ENCODE results near the gene TMC7. TPM values are rescaled to one million over a fixed set of nuclear protein-coding genes. Genes with fewer than 3 reads are reported as not detected.
A peak's percentile ranks its signal among the peaks of the same experiment; 100 is the strongest.

TMC7 gene
- total and polyA plus RNA-seq, 4 donors = 3.1 to 6.9 (median 6.1) TPM

GRCh38 chr16:19083670-19084069, 99.9 kb downstream of the TMC7 start:
- no peak for DNase-seq (ENCODE audit: low read depth in 4 of 6, low spot score in 6 of 6)
- Histone ChIP-seq H3K27ac (ENCODE audit: low read depth, low read length) (no peak overlapping the region), H3K9me3 (ENCODE audit: control insufficient read depth, insufficient read depth, low read length) (no peaks in the 10 kb centered on the region), H3K36me3 (ENCODE audit: control insufficient read depth, insufficient read depth, low read length) (peaks cover 5% of the 10 kb centered on the region), H3K4me1 (ENCODE audit: control insufficient read depth, insufficient read depth, low read length) (peaks cover 13% of the 10 kb centered on the region), H3K27me3 (ENCODE audit: control insufficient read depth, insufficient read depth, low read length) (no peaks in the 10 kb centered on the region), H3K4me3 (ENCODE audit: low read depth, low read length) (no peak overlapping the region)
- no CpG with 5 or more reads among the region's 1 CpG for WGBS (ENCODE audit: insufficient coverage)

GRCh38 chr16:19084139-19084538, 100.4 kb downstream of the TMC7 start:
- WGBS (ENCODE audit: insufficient coverage) = 100% methylated on average over 1 of the region's 3 CpGs
- no peaks in the 10 kb centered on the region for H3K9me3 ChIP-seq (ENCODE audit: control insufficient read depth, insufficient read depth, low read length)
- peaks cover 1% of the 10 kb centered on the region for H3K36me3 ChIP-seq (ENCODE audit: control insufficient read depth, insufficient read depth, low read length)
- no peak overlapping the region for H3K27ac ChIP-seq (ENCODE audit: low read depth, low read length)
- H3K4me3 ChIP-seq (ENCODE audit: low read depth, low read length) = no peak overlapping the region
- H3K27me3 ChIP-seq (ENCODE audit: control insufficient read depth, insufficient read depth, low read length) = no peaks in the 10 kb centered on the region
- no peak for DNase-seq (ENCODE audit: low read depth in 4 of 6, low spot score in 6 of 6)
- peaks cover 13% of the 10 kb centered on the region for H3K4me1 ChIP-seq (ENCODE audit: control insufficient read depth, insufficient read depth, low read length)

DNA sequence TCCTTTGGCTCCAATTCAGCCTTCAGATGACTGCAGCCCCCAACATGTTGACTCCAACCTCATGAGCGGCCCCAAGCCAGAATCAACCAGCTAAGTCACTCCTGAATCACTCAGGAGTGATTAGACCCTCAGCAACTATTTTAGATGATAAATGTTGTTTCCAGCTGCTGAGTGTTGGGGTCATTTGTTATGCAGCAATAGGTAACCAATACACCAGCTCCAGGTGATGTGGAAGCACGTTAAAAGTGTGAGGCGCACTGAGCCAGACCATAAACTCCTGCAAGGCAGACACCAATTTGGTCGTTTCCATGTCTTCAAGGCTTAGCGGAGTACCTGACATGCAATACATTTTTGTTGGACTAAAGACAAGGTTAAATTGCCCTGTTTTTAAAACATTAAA, 101.1 kb downstream of the TMC7 start:
- Histone ChIP-seq H3K4me3 (ENCODE audit: low read depth, low read length) (no peak overlapping the region), H3K27ac (ENCODE audit: low read depth, low read length) (no peak overlapping the region), H3K9me3 (ENCODE audit: control insufficient read depth, insufficient read depth, low read length) (no peaks in the 10 kb centered on the region), H3K36me3 (ENCODE audit: control insufficient read depth, insufficient read depth, low read length) (no peaks in the 10 kb centered on the region), H3K4me1 (ENCODE audit: control insufficient read depth, insufficient read depth, low read length) (peaks cover 13% of the 10 kb centered on the region), H3K27me3 (ENCODE audit: control insufficient read depth, insufficient read depth, low read length) (no peaks in the 10 kb centered on the region)
- no peak for DNase-seq (ENCODE audit: low read depth in 4 of 6, low spot score in 6 of 6)
- WGBS (ENCODE audit: insufficient coverage) = 94% methylated on average over 2 of the region's 5 CpGs

DNA sequence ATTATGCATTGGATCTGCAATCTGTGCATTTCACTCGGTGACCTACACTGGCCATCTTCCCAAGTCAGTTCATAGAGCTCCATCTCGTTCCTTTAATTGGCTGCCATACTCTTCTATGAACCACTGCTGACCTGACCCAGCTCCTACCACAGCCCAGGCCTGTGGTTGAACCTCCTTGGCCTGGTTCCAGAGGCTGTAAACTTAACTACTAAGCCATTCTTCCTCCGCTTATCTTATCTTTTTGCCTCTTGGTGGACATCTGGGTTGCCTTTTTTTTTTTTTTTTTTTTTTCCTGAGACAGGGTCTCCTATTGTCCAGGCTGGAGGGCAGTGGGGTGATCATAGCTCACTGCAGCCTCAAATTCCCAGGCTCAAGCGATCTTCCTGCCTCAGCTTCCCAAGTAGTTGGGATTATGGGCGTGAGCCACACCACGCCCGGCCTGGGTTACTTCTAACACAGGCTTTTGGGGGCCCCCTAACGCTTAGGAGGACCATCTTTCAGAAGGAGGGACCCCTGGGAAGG, 102.0 kb downstream of the TMC7 start:
- DNase-seq (ENCODE audit: low read depth in 4 of 6, low spot score in 6 of 6) = no peak
- no peaks in the 10 kb centered on the region for H3K36me3 ChIP-seq (ENCODE audit: control insufficient read depth, insufficient read depth, low read length)
- H3K27ac ChIP-seq (ENCODE audit: low read depth, low read length) = no peak overlapping the region
- WGBS (ENCODE audit: insufficient coverage) = 68% methylated on average over 6 of the region's 8 CpGs
- H3K27me3 ChIP-seq (ENCODE audit: control insufficient read depth, insufficient read depth, low read length) = no peaks in the 10 kb centered on the region
- no peak overlapping the region for H3K4me3 ChIP-seq (ENCODE audit: low read depth, low read length)
- H3K9me3 ChIP-seq (ENCODE audit: control insufficient read depth, insufficient read depth, low read length) = no peaks in the 10 kb centered on the region
- H3K4me1 ChIP-seq (ENCODE audit: control insufficient read depth, insufficient read depth, low read length) = peaks cover 13% of the 10 kb centered on the region

GRCh38 chr16:19086322-19087199, 102.8 kb downstream of the TMC7 start:
- H3K9me3 ChIP-seq (ENCODE audit: control insufficient read depth, insufficient read depth, low read length) = no peaks in the 10 kb centered on the region
- peak overlapping the region; percentile 41 for H3K4me3 ChIP-seq (ENCODE audit: low read depth, low read length)
- peak; percentile 53 to 92 (median 68) for DNase-seq (ENCODE audit: low read depth in 4 of 6, low spot score in 6 of 6)
- 5% methylated on average over 50 of the region's 52 CpGs for WGBS (ENCODE audit: insufficient coverage)
- H3K27me3 ChIP-seq (ENCODE audit: control insufficient read depth, insufficient read depth, low read length) = no peaks in the 10 kb centered on the region
- H3K4me1 ChIP-seq (ENCODE audit: control insufficient read depth, insufficient read depth, low read length) = peaks cover 13% of the 10 kb centered on the region
- no peaks in the 10 kb centered on the region for H3K36me3 ChIP-seq (ENCODE audit: control insufficient read depth, insufficient read depth, low read length)
- no peak overlapping the region for H3K27ac ChIP-seq (ENCODE audit: low read depth, low read length)

GRCh38 chr16:19088341-19088916, 104.7 kb downstream of the TMC7 start:
- no peaks in the 10 kb centered on the region for H3K9me3 ChIP-seq (ENCODE audit: control insufficient read depth, insufficient read depth, low read length)
- no peak overlapping the region for H3K27ac ChIP-seq (ENCODE audit: low read depth, low read length)
- peaks cover 13% of the 10 kb centered on the region for H3K4me1 ChIP-seq (ENCODE audit: control insufficient read depth, insufficient read depth, low read length)
- DNase-seq (ENCODE audit: low read depth in 4 of 6, low spot score in 6 of 6) = no peak
- no peak overlapping the region for H3K4me3 ChIP-seq (ENCODE audit: low read depth, low read length)
- no peaks in the 10 kb centered on the region for H3K27me3 ChIP-seq (ENCODE audit: control insufficient read depth, insufficient read depth, low read length)
- WGBS (ENCODE audit: insufficient coverage) = 94% methylated on average over 2 of the region's 5 CpGs
- H3K36me3 ChIP-seq (ENCODE audit: control insufficient read depth, insufficient read depth, low read length) = no peaks in the 10 kb centered on the region

GRCh38 chr16:19089410-19089955, 105.7 kb downstream of the TMC7 start:
- WGBS (ENCODE audit: insufficient coverage) = 87% methylated on average over 3 of the region's 3 CpGs
- Histone ChIP-seq H3K36me3 (ENCODE audit: control insufficient read depth, insufficient read depth, low read length) (no peaks in the 10 kb centered on the region), H3K27ac (ENCODE audit: low read depth, low read length) (no peak overlapping the region), H3K9me3 (ENCODE audit: control insufficient read depth, insufficient read depth, low read length) (no peaks in the 10 kb centered on the region), H3K4me3 (ENCODE audit: low read depth, low read length) (no peak overlapping the region), H3K27me3 (ENCODE audit: control insufficient read depth, insufficient read depth, low read length) (no peaks in the 10 kb centered on the region), H3K4me1 (ENCODE audit: control insufficient read depth, insufficient read depth, low read length) (peaks cover 13% of the 10 kb centered on the region)
- DNase-seq (ENCODE audit: low read depth in 4 of 6, low spot score in 6 of 6) = no peak

GRCh38 chr16:19090916-19091315, 107.2 kb downstream of the TMC7 start:
- Histone ChIP-seq H3K36me3 (ENCODE audit: control insufficient read depth, insufficient read depth, low read length) (no peaks in the 10 kb centered on the region), H3K27ac (ENCODE audit: low read depth, low read length) (no peak overlapping the region), H3K9me3 (ENCODE audit: control insufficient read depth, insufficient read depth, low read length) (no peaks in the 10 kb centered on the region), H3K4me3 (ENCODE audit: low read depth, low read length) (no peak overlapping the region), H3K4me1 (ENCODE audit: control insufficient read depth, insufficient read depth, low read length) (peaks cover 8% of the 10 kb centered on the region), H3K27me3 (ENCODE audit: control insufficient read depth, insufficient read depth, low read length) (no peaks in the 10 kb centered on the region)
- 94% methylated on average over 6 of the region's 6 CpGs for WGBS (ENCODE audit: insufficient coverage)
- DNase-seq (ENCODE audit: low read depth in 4 of 6, low spot score in 6 of 6) = no peak

- no peaks in the 10 kb centered on the region for H3K4me1 ChIP-seq (ENCODE audit: control insufficient read depth, insufficient read depth, low read length)
- no peak overlapping the region for H3K27ac ChIP-seq (ENCODE audit: low read depth, low read length)
- H3K36me3 ChIP-seq (ENCODE audit: control insufficient read depth, insufficient read depth, low read length) = no peaks in the 10 kb centered on the region
- no peaks in the 10 kb centered on the region for H3K27me3 ChIP-seq (ENCODE audit: control insufficient read depth, insufficient read depth, low read length)
- DNase-seq (ENCODE audit: low read depth in 4 of 6, low spot score in 6 of 6) = no peak
- H3K9me3 ChIP-seq (ENCODE audit: control insufficient read depth, insufficient read depth, low read length) = no peaks in the 10 kb centered on the region
- H3K4me3 ChIP-seq (ENCODE audit: low read depth, low read length) = no peak overlapping the region
- WGBS (ENCODE audit: insufficient coverage) = 83% methylated on average over 1 of the region's 2 CpGs
Observed at GRCh38 chr16:19092653-19093410, 109.1 kb downstream of the TMC7 start.
